Effector memory CD4-positive, alpha-beta T cell (primary cell): ENCODE measurements around the gene ORC6.
"Not testable (repeated sequence)": the region's sequence is repeated elsewhere in the genome, so short reads cannot be mapped to it uniquely, and the experiment has no call there.

Experiments
- DNase-seq, 3 donors: peaks; one replicate each; pipeline ENCODE4 v3.0.0-alpha.2; 2020
- H3K27ac ChIP-seq: 2 replicates; pipeline ENCODE4 v1.7.0; 2013; ENCODE audit warnings: mild to moderate bottlenecking, low read length, moderate library complexity; ENCODE audit not compliant: insufficient read depth, poor library complexity, severe bottlenecking
- H3K27me3 ChIP-seq: replicated peaks from 2 replicates; pipeline ENCODE4 v1.7.0; 2013; ENCODE audit warnings: mild to moderate bottlenecking, low read length; ENCODE audit not compliant: insufficient read depth, control insufficient read depth, poor library complexity, severe bottlenecking
- H3K36me3 ChIP-seq: 2 replicates; pipeline ENCODE4 v1.7.0; 2013; ENCODE audit warnings: mild to moderate bottlenecking, low read length, moderate library complexity; ENCODE audit not compliant: control insufficient read depth, insufficient read depth
- H3K4me1 ChIP-seq: 2 replicates; pipeline ENCODE4 v1.7.0; 2013; ENCODE audit warnings: low read length, mild to moderate bottlenecking; ENCODE audit not compliant: control insufficient read depth, insufficient read depth, poor library complexity, severe bottlenecking
- H3K4me3 ChIP-seq: 2 replicates; pipeline ENCODE4 v1.7.0; 2013; ENCODE audit warnings: low read length, low read depth, mild to moderate bottlenecking; ENCODE audit not compliant: insufficient read depth, poor library complexity, severe bottlenecking
- H3K9me3 ChIP-seq: 2 replicates; pipeline ENCODE4 v1.7.0; 2013; ENCODE audit warnings: mild to moderate bottlenecking, low read length, moderate library complexity; ENCODE audit not compliant: control insufficient read depth

ORC6 gene

DNA sequence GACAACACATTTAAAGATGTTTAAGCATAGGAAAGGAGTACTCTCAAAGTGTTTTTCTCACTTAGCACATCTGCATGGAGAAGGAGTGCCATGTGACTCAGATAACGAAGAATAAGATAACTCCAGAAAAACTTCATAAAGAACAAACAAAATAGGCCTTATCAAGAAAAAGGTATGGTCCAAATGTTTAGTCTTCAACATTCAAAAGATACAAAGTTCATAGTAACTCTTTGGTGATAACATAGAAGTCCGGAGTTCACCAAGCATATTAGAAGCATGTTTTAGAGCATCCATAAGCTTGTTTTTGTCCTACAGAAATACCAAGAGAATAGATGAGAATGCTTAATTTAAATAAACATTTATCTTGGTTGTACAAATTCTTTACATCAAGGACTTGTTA lies 7.6 kb upstream of the ORC6 start:
- not testable (repeated sequence) for H3K4me1 ChIP-seq, H3K9me3 ChIP-seq, DNase-seq, H3K4me3 ChIP-seq, H3K27ac ChIP-seq, H3K27me3 ChIP-seq
- H3K36me3 ChIP-seq = peaks cover 31% of the 10 kb centered on the region

DNA sequence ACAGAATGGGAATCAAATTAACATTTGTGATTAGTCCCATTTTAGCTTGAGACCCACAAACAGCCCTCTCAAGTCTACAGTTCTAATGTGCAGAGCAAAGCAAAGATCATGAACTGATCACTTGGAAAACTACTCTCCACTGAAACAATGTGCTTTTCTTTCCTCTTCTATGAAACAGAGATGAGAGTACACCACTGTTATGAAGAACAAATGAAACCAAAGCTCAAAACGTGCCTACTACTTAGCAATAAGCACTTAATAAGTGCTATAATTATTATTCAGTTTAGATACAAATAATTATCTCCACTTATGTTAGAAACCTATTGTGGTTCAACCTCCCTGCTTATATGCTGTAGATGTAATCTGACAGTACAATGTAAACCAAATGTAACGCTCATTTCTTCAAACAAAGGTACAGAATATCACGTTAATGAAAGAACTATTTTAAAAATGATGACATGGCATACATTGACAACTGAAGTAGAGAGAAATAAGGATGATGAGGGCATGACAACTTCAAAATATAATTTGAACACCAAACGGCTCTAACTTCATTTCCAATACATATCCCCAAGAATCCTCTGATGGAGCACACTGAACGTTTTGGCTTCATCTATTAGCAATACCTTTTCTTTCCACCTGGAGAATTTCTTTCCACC lies 2.5 kb upstream of the ORC6 start:
- Histone ChIP-seq H3K4me1 (peaks cover 18% of the 10 kb centered on the region), H3K27me3 (no peaks in the 10 kb centered on the region), H3K9me3 (no peaks in the 10 kb centered on the region), H3K27ac (no peak overlapping the region), H3K36me3 (no peaks in the 10 kb centered on the region), H3K4me3 (no peak overlapping the region)
- DNase-seq = no peak

DNA sequence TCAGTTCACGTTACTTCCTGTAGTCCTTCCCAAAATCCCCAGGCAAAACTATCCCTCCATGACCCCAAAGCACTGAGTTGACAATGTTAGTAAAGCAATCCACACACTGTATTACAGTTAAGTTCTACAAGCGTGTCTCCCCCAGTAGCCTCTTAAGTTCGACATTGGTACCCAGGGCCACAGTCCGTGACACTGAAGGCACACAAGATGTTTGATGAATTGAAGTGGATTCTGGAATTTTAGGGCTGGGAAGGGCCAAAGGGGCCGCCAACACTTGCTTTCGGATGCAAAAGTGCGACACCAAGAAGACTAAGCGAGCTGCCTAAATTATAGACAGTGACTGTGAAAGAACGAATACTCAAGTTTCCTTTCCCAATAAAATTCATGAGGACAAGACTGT lies 2.0 kb upstream of the ORC6 start:
- H3K27ac ChIP-seq = no peak overlapping the region
- no peak for DNase-seq
- no peak overlapping the region for H3K4me3 ChIP-seq
- no peaks in the 10 kb centered on the region for H3K27me3 ChIP-seq
- no peaks in the 10 kb centered on the region for H3K36me3 ChIP-seq
- no peaks in the 10 kb centered on the region for H3K9me3 ChIP-seq
- peaks cover 18% of the 10 kb centered on the region for H3K4me1 ChIP-seq

DNA sequence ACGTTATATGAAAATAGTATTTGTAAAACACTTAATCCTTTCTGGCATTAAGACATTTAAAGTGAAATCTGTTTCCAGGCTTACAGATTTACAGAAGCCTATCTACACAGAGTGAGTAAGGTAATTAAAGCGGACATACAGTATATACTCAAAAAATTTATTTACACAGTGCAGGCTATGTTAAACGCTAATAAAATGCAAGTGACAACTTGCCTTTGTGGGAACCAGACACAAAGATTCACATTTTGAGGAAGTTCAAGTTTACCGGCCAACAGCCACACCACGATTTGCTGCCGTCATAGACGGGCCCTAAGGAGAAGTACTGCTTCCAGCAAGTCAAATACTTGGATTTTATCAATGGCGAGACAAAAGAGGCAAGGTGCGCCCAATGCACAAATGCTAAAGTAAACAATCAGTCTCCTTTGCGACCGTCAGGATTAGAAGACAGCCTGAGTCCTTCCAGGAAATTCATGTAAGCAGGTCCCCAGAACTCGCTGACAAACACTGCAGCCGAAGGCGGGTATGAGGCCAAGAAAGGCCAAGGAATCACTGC lies 1.3 kb upstream of the ORC6 start:
- DNase-seq = no peak
- Histone ChIP-seq H3K27ac (peak overlapping the region; percentile 94), H3K9me3 (no peaks in the 10 kb centered on the region), H3K36me3 (no peaks in the 10 kb centered on the region), H3K27me3 (no peaks in the 10 kb centered on the region), H3K4me3 (peak overlapping the region; percentile 80), H3K4me1 (peaks cover 18% of the 10 kb centered on the region)

DNA sequence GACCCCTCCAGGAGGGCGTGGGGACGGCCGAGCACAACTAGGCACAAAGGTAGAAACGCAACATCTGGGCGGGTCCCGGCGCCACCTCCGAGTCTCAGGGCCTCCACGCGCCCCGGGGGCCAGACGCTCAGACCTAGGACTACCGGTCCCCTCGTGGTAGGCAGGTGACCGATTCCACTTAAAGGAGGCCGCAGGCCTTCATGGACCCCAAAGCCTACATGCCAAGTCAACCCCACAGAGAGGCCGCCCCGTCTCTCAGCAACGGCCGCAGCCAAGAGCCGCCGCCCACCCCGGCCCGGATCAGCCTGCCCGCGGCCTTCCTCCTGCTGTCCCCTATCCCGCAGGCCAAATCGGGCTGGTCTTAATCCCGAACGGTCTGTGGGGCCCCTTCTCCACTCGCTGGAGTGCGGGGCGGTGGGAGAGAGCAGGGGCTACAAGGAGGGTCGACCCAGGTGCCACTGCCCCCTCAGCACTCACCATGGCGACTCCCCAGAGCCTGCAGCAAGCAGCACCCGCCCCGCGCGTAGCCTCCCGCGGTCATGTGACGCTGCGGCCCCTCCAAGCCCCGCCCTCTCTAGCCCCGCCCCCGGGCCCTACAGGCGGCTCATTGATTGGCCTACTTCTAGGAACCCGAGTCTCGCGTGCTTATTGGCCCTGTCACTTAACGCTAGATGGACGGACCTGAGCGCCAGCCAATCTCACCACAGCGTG lies 650 bp upstream of the ORC6 start, which contains the start of gene VPS35:
Gene VPS35, minus strand, starts transcription at position 525 of the 711 bp plus-strand sequence. Its CDS starts 45 bp downstream, at position 480.
- peak within 1 kb of the TSS; percentile 80 for H3K4me3 ChIP-seq
- DNase-seq = peak; percentile 98 to 99 (median 99)

DNA sequence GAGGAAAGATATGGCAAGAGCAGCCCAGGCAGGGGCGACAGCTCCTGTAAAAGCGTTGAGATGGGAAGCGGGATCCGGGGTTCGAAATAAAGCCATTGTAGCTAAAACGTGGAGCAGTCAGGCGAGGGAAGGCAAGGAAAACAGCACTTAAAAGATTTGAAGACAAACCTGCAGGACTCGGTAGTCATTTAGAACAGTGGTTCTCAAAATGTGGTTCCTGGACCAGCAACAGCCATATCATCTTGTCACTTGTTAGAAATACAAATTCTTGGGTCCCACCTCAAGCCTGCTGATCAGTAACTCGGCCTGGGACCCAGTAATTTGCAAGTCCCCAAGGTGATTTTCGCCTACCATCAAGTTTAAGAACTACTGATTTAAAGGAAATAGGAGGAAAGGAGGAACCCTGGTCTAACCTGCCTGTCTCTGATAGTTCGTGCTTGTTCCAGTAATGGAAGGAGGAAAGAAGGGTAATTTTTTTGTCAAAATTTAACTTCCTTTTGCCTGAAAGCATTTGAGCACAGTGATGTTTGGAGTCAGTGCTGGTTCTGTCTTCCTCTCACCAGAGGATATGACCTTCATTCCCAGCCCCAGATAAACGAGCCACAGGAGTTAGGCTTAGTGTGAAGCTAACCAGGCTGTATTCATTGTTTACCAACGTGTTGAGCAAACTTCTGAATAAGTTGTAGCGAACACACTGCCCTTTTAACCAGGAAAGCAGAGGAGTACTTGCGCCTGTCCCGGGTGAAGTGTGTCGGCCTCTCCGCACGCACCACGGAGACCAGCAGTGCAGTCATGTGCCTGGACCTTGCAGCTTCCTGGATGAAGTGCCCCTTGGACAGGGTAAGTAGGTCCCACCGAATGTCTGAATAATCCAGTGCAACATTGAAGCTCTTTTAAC lies 1.1 kb downstream of the ORC6 start:
- Histone ChIP-seq H3K27ac (peak overlapping the region; percentile 94), H3K36me3 (no peaks in the 10 kb centered on the region), H3K4me1 (peaks cover 18% of the 10 kb centered on the region), H3K27me3 (no peaks in the 10 kb centered on the region), H3K4me3 (peak overlapping the region; percentile 80), H3K9me3 (no peaks in the 10 kb centered on the region)
- no peak for DNase-seq

More for the DNA sequence above, 650 bp upstream of the ORC6 start, which contains the start of gene VPS35:
- Histone ChIP-seq H3K9me3 (no peaks in the 10 kb centered on the region), H3K36me3 (no peaks in the 10 kb centered on the region), H3K27ac (peak within 1 kb of the TSS; percentile 94), H3K27me3 (no peaks in the 10 kb centered on the region), H3K4me1 (peaks cover 18% of the 10 kb centered on the region)

DNA sequence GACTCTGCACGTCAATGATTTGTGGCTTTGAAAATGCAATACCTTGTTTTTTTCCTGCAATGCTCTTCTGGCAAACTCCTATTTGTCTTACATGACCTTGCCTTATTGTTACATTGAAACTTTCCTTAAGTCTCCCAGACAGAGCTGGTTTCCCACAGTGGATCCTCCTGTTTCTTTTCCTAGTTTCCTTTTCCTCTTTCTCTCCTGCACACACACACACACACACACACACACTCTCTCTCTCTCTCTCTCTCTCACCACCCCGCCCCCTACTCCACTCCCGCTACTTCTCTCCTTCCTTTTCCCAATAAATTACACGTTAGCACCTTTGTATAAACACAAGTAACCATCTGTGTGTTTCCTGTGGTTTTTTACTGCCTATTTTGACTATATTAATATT lies 2.3 kb downstream of the ORC6 start:
- Histone ChIP-seq H3K36me3 (no peaks in the 10 kb centered on the region), H3K4me1 (peaks cover 18% of the 10 kb centered on the region), H3K27me3 (no peaks in the 10 kb centered on the region), H3K4me3 (no peak overlapping the region), H3K27ac (no peak overlapping the region), H3K9me3 (no peaks in the 10 kb centered on the region)
- no peak for DNase-seq

DNA sequence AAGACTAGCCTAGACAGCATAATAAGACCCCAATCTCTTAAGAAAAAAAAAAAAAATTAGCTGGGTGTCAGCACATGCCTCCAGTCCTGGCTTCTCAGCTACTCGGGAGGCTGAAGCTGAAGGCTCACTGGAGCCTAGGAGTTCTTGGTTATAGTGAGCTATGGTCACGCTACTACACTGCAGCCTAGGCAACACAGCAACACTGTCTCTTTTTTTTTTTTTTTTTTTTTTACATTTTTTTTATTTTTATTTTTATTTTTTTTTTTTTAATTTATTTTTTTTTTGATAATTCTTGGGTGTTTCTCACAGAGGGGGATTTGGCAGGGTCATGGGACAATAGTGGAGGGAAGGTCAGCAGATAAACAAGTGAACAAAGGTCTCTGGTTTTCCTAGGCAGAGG lies 4.1 kb downstream of the ORC6 start:
- no peak overlapping the region for H3K4me3 ChIP-seq
- peaks cover 8% of the 10 kb centered on the region for H3K4me1 ChIP-seq
- no peaks in the 10 kb centered on the region for H3K36me3 ChIP-seq
- no peak for DNase-seq
- H3K27me3 ChIP-seq = no peaks in the 10 kb centered on the region
- H3K9me3 ChIP-seq = no peaks in the 10 kb centered on the region
- H3K27ac ChIP-seq = no peak overlapping the region

DNA sequence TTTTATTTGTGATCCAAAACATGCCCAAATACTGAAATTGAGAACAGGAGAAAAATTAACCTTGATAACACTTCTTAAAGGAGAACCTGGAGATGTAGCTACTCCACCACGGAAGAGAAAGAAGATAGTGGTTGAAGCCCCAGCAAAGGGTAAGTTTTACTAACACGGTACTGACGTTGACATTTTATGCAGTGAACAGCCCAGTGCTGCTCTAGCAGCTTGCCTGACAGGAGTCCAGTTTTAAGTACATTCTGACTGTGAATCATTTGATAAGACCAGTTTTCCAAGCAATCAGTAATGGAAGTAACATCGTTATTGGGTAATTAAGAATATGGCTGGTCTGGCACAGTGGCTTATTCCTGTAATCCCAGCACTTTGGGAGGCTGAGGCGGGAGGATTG lies 6.5 kb downstream of the ORC6 start:
- H3K9me3 ChIP-seq = no peaks in the 10 kb centered on the region
- H3K36me3 ChIP-seq = no peaks in the 10 kb centered on the region
- H3K27me3 ChIP-seq = no peaks in the 10 kb centered on the region
- DNase-seq = no peak
- H3K4me1 ChIP-seq = peaks cover under 1% of the 10 kb centered on the region
- H3K27ac ChIP-seq = no peak overlapping the region
- H3K4me3 ChIP-seq = no peak overlapping the region
